Memory B cell (primary cell): Measurements from ENCODE around the gene LKAAEAR1.

Experiments used
- ATAC-seq: fragments of 150-1000 bp; cut with Tn5 transposase; 2 replicates; pipeline ENCODE4 v1.10.0; 2021; ENCODE audit warnings: low read depth, mild to moderate bottlenecking, moderate library complexity
- DNase-seq, 2 donors: peaks; one replicate each; pipeline ENCODE4 v3.0.0; 2022; ENCODE audit warnings: low spot score in 2 of 2
- H3K27ac Mint-ChIP-seq: one replicate; pipeline ENCODE4 v1.8.0; 2022; ENCODE audit warnings: mild to moderate bottlenecking, moderate library complexity, mixed read lengths
- H3K27me3 Mint-ChIP-seq: one replicate; pipeline ENCODE4 v1.8.0; 2022; ENCODE audit warnings: mixed read lengths
- H3K36me3 Mint-ChIP-seq: one replicate; pipeline ENCODE4 v1.8.0; 2022; ENCODE audit warnings: mild to moderate bottlenecking, mixed read lengths
- H3K4me1 Mint-ChIP-seq: one replicate; pipeline ENCODE4 v1.8.0; 2022; ENCODE audit warnings: mixed read lengths
- H3K4me3 Mint-ChIP-seq: one replicate; pipeline ENCODE4 v1.8.0; 2022; ENCODE audit warnings: mild to moderate bottlenecking, moderate library complexity, mixed read lengths
- H3K9me3 Mint-ChIP-seq: one replicate; pipeline ENCODE4 v1.8.0; 2022; ENCODE audit warnings: mixed read lengths

Gene LKAAEAR1

DNA sequence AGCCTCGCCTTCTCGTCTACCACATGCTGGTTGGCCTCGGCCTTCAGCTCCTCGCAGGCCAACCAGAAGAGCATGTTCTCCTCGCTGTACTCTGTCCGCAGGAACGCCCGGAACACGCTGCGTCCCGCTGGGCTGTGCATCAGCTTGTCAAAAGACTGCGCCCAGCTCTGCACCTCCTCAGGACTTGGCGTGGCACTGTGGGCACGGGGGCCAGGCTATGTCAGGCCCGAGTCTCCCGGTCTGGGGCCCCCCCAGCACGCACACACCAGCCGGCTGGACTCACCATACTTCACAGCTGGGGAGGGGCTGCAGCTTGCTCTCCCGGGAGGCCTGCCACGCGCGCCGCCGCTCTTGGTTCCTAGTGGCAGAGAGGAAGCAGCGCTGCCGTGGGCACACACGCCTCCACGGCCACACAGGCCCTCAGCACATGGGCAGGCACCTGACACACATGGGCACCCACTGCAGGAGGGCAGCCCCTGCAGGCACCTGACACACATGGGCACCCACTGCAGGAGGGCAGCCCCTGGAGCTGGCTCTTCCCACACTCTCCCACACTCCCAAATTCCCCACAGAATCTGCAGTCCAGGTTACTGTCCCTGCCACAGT lies 9.9 kb downstream of the LKAAEAR1 start:
- DNase-seq = no peak
- Mint-ChIP-seq H3K4me3 (no peak overlapping the region), H3K27me3 (no peaks in the 10 kb centered on the region), H3K4me1 (peaks cover 29% of the 10 kb centered on the region), H3K36me3 (peaks cover 11% of the 10 kb centered on the region), H3K27ac (peak overlapping the region; percentile 24), H3K9me3 (no peaks in the 10 kb centered on the region)
- ATAC-seq = no peak

DNA sequence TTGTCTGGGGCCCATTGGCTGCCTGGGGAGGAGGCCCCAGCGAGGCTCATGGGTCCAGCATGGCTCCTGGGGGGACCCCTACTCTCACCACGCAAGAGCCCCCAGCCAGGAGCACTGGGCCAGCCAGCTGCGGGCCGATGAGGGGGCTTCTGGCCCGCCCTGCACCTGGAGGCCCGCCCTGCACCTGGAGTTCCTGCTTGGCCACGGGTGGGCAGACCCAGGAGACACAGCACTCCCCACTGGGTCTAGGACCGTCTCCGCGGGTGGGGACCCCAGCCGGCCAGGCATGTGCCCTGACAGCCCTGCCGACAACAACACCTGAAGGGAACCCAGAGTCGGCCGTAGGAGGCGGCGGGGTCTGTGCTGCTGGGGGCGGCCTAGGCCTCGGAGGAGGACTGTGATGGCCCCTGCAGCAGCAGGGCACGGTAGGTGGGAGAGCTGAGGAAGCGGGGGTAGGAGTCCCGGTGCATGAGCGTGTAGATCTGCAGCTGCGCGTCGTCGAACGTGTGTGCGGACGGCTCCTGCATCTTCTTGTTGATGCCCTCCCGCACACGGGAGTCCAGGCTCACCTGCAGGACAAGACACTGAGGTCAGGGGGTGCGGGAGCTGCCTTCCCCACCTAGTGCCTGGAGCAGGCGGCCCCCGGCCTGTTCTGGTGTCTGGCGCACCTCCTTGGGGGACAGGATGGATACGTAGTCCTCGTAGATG lies 10.6 kb downstream of the LKAAEAR1 start:
- H3K36me3 Mint-ChIP-seq = peaks cover 9% of the 10 kb centered on the region

DNA sequence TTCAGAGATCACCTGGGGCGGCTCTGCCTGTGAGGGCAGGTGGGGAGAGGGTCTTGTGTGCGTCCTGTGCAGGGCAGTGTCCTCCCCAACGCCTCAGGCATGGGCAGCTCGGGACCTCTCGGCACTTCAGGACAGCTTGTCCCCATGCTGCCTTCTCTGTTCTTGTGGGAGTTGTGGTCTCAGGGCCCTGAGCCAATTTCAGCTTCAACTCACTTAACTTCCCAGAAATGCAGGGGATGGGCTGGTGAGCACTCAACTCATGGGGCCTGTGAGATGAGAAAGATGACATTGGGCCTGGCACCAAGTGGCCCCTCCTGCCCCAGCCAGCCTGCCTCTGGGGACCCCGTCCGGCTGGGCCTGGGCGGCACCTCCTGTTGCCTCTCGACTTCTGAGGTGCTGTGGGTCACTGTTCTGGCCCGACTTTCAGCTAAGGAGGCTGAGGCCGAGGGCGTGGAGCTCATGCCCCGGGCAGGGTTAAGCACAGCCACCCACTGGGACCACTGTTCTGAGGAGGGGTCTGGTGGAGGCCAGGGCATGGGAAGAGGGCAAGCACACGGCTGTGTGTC lies 11.6 kb downstream of the LKAAEAR1 start:
- ATAC-seq (no peak), DNase-seq (no peak)
- Mint-ChIP-seq H3K36me3 (peaks cover 9% of the 10 kb centered on the region), H3K4me3 (no peak overlapping the region), H3K27ac (peak overlapping the region; percentile 30), H3K4me1 (peaks cover 28% of the 10 kb centered on the region), H3K9me3 (no peaks in the 10 kb centered on the region), H3K27me3 (no peaks in the 10 kb centered on the region)

More for the DNA sequence above, 10.6 kb downstream of the LKAAEAR1 start:
- DNase-seq = no peak
- no peak for ATAC-seq
- Mint-ChIP-seq H3K9me3 (no peaks in the 10 kb centered on the region), H3K27ac (no peak overlapping the region), H3K27me3 (no peaks in the 10 kb centered on the region), H3K4me1 (peaks cover 28% of the 10 kb centered on the region), H3K4me3 (no peak overlapping the region)

DNA sequence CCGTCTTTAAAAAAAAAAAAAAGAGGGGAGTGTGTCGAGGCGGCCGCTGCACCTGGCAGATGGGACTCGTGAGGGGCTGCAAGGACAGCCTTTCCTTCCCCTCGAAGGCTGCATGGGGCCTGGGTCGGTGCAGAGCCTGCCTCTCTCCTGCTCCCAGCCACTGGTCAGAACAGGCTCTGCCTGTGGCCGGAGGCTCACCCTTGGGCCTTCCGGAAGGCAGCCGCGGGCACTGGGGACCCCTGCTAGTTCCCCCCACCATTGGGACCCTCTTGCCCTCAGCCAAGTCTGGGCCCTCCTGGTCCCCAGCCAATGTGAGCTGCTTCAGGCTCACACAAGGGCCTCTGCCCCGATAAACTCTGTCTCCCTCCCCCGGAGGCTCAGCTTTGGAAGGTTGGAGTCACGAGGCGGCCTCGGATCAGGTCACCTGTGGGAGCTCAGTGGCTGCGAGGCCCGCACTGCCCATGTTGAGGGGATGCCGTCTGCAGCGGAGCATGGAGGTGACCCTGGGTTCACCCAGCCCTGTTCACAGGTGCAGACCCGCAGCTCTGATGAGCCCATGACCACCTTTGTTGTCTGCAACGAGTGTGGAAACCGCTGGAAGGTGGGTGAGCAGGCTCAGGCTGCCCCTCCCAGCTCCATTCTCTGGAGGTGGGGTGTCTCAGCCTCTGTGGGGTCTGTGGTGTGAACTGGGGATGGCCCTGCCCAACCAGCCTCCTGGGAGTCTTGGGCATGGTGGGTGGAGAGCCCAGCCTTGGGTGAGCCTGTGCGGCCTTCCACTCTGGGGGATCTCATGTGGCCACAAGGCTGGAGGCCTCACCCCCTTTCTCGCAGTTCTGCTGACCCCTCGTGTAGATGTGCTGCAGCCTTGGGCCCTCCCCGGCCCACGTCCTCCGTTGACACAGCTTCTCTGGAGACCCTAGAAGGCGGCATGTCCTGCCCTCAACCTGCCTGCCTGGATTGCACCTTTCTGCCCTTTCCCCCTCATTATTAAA lies 12.6 kb downstream of the LKAAEAR1 start:
- no peaks in the 10 kb centered on the region for H3K27me3 Mint-ChIP-seq
- H3K4me3 Mint-ChIP-seq = peak overlapping the region; percentile 44
- H3K36me3 Mint-ChIP-seq = peaks cover 9% of the 10 kb centered on the region
- ATAC-seq = peak; percentile 36
- DNase-seq = no peak
- H3K9me3 Mint-ChIP-seq = no peaks in the 10 kb centered on the region
- peaks cover 33% of the 10 kb centered on the region for H3K4me1 Mint-ChIP-seq
- peak overlapping the region; percentile 62 for H3K27ac Mint-ChIP-seq

DNA sequence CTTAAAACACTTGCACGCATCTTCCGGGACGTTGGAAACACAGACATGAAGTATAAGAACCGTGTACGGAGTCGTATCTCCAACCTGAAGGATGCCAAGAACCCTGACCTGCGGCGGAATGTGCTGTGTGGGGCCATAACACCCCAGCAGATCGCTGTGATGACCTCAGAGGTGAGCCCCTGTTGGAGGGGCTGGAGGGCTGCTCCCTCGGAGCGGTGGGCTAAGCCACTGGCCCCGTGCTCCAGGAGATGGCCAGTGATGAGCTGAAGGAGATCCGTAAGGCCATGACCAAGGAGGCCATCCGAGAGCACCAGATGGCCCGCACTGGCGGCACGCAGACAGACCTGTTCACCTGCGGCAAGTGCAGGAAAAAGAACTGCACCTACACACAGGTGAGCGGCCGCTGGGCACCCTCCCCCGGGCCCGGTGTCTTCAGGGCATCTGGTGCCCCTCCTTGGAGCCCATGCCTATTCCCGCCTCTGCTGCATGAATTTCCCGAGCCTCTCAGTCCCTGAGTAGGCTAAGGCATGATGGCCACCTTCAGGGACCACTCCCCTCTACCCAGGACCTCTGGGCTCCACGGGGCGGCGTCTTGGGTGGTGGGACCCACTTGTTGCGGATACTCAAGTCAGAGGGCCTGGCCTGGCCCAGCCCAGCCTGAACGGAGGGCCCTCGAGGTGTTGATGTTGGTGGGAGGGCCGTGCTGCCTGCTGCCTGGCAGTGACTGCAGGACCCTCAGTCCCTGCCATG lies 13.8 kb downstream of the LKAAEAR1 start:
- no peaks in the 10 kb centered on the region for H3K9me3 Mint-ChIP-seq
- ATAC-seq = no peak
- H3K4me3 Mint-ChIP-seq = no peak overlapping the region
- H3K4me1 Mint-ChIP-seq = peaks cover 40% of the 10 kb centered on the region
- no peaks in the 10 kb centered on the region for H3K27me3 Mint-ChIP-seq
- H3K27ac Mint-ChIP-seq = no peak overlapping the region
- peaks cover 6% of the 10 kb centered on the region for H3K36me3 Mint-ChIP-seq
- DNase-seq = no peak

DNA sequence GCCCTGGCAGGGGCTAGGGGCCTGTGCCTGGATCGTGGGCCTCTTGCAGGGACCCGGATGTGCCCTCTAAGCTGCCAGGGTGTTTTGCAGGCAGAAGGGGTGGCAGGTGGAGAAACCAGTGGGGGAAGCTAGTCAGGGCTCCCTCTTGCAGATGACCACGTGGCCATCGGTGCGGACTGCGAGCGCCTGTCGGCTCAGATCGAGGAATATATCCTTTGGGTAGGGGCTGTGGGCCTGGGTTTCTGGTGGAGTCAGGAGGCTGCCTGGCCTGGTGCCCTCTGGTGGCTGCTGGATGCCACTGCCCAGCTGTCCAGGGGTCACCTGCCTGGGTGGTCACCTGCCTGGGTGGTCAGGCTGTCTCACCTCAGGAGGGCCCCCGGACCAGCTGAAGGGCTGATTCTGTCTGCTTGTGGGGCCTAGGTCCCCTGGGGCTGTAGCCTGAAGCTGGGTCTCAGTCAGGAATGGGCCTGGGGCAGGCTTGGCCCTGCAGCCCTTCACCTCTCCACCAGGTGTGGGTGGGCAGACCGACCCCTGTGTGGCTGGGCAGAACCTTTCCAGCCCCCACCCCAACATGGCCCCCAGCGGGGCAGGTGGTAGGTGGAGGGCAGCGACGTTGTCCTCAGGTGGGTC lies 14.5 kb downstream of the LKAAEAR1 start:
- Mint-ChIP-seq H3K9me3 (no peaks in the 10 kb centered on the region), H3K36me3 (peaks cover 3% of the 10 kb centered on the region), H3K4me1 (peaks cover 45% of the 10 kb centered on the region), H3K27me3 (no peaks in the 10 kb centered on the region), H3K4me3 (no peak overlapping the region), H3K27ac (no peak overlapping the region)
- ATAC-seq (no peak), DNase-seq (no peak)

DNA sequence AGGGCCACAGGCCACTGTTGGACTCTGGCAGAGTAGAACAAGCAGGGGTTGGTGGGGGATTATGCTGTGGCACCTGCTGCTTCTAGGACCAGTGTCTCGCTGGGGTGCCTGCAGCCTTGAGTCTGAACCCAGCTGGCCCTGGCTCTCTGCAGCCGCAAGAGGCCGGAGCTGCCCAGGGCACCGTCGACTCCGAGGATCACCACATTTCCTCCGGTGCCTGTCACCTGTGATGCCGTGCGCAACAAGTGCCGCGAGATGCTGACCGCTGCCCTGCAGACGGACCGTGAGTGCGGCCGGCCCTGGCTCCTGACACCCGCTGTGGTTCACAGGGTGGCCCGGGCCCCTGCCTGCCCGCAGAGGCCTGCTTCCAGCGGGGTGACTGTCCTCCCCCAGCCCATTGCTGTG lies 15.0 kb downstream of the LKAAEAR1 start:
- Mint-ChIP-seq H3K9me3 (no peaks in the 10 kb centered on the region), H3K36me3 (peaks cover 2% of the 10 kb centered on the region), H3K4me3 (no peak overlapping the region), H3K4me1 (peaks cover 44% of the 10 kb centered on the region), H3K27ac (no peak overlapping the region), H3K27me3 (no peaks in the 10 kb centered on the region)
- no peak for ATAC-seq
- no peak for DNase-seq

DNA sequence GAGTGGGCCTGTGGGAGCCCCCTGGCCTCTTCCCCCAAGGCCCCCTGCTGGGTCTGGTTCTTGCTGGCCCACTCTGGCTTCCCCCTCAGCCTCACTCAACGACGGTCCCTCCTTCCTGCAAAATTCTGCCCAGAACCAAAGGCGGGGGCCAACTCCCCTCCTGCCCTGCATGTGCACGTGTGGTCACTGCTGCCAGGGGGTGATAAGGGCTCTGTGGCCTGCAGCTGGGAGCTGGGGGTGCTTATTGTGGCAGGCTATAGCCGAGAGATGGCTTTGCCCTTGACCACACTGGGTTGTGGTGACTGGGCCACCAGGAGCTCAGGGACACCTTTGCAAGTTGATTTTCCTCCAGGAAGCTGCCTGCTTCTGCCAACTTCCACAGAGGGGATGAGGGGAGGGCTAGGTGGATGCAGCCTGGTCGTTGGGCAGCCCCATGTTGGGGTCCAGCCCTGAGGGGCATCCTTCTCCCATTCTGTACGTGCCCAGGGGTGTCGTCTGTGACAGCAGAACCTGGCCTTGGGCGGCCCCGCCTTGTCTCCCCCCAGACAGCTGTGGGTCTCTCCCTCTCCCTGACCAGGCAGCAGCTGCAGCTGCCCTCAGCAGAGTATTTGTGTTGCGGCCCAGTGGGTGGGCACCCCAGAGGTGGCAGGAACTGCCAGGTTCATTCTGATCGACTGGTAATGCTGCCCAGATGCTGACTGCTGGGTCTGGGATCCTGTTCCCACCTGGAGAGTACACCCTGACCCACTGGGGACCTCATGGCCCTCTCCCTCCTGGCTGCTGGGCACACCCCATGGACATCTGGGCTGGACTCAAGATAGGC lies 15.6 kb downstream of the LKAAEAR1 start:
- Mint-ChIP-seq H3K4me1 (peaks cover 49% of the 10 kb centered on the region), H3K27ac (no peak overlapping the region), H3K27me3 (no peaks in the 10 kb centered on the region), H3K36me3 (peaks cover 2% of the 10 kb centered on the region), H3K9me3 (no peaks in the 10 kb centered on the region), H3K4me3 (no peak overlapping the region)
- DNase-seq (no peak), ATAC-seq (no peak)

DNA sequence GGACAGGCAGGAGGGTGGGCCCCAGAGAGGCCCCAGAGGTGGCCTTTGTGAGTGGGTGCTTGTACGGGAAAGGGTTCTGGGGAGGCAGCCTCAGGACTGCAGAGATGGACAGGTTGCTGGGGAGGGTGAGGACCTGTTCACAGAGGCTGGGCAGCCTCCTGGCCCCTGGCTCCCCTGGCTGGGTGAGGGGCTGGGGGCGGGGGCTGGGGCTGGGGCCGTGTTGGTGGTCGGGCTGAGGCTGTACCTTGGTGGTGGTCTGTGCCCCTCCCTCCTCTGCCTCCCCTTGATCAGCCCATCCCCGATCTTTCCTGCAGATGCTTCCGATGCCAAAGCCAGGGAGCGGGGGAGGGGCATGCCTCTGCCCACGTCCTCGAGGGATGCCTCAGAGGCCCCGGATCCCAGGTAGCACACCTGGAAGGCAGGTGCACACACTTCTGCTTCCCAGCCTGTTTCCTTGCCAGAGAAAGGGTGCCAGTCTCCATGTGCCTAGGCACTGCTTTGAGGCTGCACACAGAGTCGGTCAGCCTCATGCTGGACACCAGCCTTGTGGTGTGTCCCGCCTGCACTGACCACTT lies 16.4 kb downstream of the LKAAEAR1 start:
- Mint-ChIP-seq H3K4me1 (peaks cover 50% of the 10 kb centered on the region), H3K27ac (peak overlapping the region; percentile 55), H3K9me3 (no peaks in the 10 kb centered on the region), H3K4me3 (no peak overlapping the region), H3K36me3 (peaks cover 2% of the 10 kb centered on the region), H3K27me3 (no peaks in the 10 kb centered on the region)
- ATAC-seq = no peak
- DNase-seq = no peak

DNA sequence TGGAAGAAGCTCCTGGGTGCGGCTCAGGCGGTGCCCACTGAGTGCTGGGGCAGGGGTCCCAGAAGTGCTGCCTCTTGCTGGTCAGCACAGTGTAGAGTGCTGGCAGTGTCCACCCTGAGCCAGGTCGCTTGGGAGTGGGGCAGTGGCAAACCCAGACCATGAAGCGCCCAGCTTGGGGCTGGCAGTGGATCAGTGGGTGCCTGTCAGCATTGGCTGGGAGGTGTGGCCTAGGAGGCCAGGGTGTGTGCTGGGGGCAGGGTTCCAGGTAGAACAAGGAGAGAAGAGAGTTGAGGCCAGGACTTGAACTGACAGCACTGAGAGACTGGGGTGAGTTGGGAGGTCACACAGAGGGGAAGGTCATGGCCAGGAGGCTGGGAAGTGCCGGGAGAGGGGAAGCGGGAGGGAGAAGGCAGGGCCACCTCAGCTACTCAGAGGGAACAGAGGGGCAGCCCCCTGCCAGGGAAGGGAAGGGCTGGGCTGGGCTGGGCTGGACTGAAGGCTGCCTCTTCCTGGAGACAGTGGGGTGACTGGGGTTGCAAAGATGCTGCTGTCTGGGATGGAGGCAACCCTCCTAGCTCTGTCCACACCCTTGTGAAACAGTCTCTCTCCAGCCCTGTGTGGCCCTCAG lies 17.1 kb downstream of the LKAAEAR1 start:
- ATAC-seq (no peak), DNase-seq (no peak)
- no peaks in the 10 kb centered on the region for H3K36me3 Mint-ChIP-seq
- H3K27me3 Mint-ChIP-seq = no peaks in the 10 kb centered on the region
- no peak overlapping the region for H3K4me3 Mint-ChIP-seq
- H3K4me1 Mint-ChIP-seq = peaks cover 46% of the 10 kb centered on the region
- peak overlapping the region; percentile 77 for H3K27ac Mint-ChIP-seq
- H3K9me3 Mint-ChIP-seq = no peaks in the 10 kb centered on the region

DNA sequence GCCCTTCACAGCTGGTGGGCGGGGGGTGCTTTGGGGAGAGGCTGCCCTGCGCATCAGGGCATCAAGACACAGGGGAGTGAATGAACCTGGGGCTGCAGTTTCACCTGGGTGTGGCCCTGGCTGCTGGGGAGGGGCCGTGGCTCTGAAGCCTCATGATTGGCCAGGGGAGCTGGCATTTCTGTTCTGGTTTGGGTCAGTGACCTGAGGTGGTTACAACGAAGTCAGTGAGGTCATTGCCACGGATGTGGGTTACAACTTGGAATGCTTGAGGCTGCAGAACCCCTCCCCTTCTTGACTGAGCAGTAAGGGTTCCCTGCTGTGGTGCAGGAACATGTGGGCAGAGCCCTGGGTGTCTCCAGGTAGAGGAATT lies 18.2 kb downstream of the LKAAEAR1 start:
- peak in 1 of 2 donors; percentile 64 for DNase-seq
- Mint-ChIP-seq H3K9me3 (no peaks in the 10 kb centered on the region), H3K4me3 (peak overlapping the region; percentile 44), H3K36me3 (no peaks in the 10 kb centered on the region), H3K27ac (peak overlapping the region; percentile 88), H3K4me1 (peaks cover 41% of the 10 kb centered on the region), H3K27me3 (no peaks in the 10 kb centered on the region)
- peak; percentile 66 for ATAC-seq
